Measurements from ENCODE around the gene PROM2.
"Not testable (repeated sequence)": the region's sequence is repeated elsewhere in the genome, so short reads cannot be mapped to it uniquely, and the experiment has no call there.

PROM2 gene, protein sequence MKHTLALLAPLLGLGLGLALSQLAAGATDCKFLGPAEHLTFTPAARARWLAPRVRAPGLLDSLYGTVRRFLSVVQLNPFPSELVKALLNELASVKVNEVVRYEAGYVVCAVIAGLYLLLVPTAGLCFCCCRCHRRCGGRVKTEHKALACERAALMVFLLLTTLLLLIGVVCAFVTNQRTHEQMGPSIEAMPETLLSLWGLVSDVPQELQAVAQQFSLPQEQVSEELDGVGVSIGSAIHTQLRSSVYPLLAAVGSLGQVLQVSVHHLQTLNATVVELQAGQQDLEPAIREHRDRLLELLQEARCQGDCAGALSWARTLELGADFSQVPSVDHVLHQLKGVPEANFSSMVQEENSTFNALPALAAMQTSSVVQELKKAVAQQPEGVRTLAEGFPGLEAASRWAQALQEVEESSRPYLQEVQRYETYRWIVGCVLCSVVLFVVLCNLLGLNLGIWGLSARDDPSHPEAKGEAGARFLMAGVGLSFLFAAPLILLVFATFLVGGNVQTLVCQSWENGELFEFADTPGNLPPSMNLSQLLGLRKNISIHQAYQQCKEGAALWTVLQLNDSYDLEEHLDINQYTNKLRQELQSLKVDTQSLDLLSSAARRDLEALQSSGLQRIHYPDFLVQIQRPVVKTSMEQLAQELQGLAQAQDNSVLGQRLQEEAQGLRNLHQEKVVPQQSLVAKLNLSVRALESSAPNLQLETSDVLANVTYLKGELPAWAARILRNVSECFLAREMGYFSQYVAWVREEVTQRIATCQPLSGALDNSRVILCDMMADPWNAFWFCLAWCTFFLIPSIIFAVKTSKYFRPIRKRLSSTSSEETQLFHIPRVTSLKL

DNA sequence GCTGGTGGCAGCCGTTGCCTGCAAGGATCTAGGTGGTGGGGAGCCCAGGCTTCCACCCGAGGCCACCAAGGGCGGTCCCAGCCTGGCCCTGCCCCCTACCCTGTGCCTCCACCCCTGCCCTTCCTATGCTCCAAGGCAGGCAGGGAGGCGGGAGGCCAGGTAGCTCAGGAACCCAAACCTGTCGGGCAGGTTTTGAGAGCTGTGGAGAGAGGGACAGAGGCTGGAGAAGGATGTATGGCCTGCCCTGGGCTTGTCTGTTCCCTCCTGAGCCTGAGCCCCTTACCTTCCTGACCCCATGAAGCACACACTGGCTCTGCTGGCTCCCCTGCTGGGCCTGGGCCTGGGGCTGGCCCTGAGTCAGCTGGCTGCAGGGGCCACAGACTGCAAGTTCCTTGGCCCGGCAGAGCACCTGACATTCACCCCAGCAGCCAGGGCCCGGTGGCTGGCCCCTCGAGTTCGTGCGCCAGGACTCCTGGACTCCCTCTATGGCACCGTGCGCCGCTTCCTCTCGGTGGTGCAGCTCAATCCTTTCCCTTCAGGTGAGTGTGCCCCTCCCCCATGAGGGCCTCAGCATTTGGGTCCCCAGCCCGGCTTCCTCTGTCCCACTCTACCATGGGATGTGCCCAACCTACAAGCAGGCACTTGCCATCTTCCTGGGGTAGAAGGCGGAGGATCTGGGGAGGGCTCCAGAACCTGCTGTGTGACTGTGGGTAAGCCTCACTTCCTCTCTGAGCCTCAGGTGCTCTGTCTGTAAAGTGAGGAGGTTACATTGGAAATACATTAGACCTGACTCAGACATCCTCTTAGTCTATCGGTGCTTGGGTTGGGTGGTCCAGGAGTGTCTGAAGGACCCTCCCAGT lies at the start of gene PROM2:
Gene PROM2, plus strand, starts transcription at position 159 of the 860 bp plus-strand sequence. Its CDS starts 137 bp downstream, at position 296.
- DNase-seq, result peak; percentile 38

DNA sequence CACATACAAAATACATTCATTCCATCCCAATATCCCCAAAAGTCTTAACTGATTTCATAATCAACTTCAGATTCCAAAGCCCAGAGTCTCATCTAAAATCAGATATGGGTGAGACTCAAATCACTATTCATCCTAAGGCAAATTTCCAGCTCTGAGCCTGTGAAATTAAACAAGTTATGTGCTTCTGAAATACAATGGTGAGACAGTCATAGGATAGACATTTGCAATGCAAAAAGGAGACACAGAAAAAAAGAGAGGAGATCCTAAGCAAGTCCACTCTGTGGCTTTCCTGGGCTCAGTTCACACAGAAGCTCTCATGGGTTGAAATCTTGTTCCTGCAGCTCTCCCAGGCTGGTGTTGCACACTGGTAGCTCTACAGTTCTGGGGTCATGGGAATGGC lies 48.6 kb upstream of the PROM2 start:
- DNase-seq, result no peak

DNA sequence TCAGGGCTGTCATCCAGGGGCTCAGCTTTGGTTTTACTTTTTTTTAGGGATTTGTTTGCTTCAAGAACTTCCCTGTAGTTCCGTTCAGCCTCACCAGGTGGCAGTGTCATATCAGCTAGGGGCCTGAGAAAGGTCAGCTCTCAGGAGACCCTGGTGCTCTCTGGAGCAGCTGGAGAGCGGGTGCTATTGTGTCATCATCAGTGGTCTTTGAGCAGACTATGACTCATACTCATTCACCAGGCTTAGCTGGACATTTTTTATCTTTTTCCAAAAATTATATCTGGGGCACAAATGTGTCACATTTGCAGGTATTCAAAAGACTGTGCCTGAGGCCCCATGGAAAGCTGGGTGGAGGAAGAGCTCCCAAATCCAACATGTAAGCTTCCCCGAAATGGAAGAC lies 42.5 kb upstream of the PROM2 start:
- DNase-seq, result peak; percentile 59

DNA sequence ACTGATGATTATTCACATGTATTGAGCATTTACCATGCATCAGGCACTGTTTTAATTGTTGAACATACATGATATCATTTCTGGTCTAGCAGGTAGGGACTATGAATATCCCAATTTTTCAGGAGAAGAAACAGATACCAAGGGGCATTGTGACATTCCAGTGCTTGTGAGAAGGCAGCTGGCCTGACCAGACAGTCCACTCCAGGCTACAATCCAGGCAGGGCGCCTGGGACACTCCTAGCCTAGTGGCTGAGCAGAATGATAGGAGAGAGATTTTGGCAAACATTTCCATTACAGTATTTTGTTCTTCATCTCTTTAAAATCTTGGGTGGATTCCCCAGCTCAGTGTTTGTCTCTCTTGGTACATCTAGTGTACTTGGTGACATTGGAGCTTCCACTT lies 42.0 kb upstream of the PROM2 start:
- DNase-seq, result no peak

DNA sequence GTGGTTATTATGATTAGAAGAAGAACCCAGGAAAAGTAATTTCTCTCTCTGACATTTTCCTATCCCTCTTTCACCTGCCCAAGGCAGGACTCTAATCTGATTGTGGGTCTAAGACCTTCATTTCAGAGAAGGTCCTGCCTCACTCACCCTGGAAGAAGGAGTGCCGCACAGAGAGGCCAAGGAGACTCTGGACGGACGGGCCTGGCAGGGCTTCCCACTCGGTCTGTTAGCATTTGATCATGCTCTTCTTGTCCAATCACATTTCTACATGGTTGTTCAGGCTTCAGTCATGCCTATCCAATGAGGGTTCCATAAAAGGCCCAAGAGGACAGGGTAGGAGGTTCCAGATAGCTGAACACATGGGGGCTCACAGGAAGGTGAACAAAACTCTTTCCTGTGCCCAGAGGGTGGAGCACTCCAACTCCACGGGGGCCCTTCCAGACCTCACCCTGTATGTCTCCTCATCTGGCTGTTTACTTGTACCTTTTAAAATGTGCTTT lies 39.9 kb upstream of the PROM2 start:
- no peak for DNase-seq

DNA sequence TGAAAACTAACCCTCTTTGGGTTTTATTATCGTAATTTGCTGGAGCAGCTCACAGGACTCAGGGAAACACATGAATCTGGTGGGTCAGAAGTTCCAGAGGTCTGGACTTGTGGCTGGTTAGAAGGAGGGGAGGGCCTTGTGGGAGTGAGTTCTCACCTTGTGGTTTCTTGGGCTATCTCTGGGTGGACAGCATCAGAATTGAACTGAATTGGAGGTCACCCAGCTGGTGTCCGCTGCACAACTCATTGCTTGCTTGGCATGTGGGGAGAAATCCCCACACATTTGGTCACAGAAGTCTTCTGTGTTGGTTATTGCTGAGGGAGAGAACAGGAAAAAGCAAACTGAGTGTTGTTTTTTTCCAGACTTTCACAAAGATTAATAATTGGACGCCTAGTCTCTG lies 39.4 kb upstream of the PROM2 start:
- no peak for DNase-seq

DNA sequence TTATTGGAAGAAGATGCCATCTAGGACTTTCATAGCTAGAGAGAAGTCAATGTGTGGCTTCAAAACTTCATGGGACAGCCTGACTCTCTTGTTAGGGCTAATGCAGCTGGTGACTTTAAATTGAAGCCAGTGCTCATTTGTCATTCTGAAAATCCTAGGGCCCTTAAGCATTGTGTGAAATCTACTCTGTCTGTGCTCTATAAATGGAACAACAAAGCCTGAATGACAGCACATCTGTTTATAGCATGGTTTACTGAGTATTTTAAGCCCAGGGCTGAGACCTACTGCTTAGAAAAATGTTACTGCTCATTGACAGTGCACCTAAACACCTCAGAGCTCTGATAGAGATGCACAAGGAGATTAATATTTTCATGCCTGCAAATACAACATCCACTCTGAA lies 36.1 kb upstream of the PROM2 start:
- no peak for DNase-seq

DNA sequence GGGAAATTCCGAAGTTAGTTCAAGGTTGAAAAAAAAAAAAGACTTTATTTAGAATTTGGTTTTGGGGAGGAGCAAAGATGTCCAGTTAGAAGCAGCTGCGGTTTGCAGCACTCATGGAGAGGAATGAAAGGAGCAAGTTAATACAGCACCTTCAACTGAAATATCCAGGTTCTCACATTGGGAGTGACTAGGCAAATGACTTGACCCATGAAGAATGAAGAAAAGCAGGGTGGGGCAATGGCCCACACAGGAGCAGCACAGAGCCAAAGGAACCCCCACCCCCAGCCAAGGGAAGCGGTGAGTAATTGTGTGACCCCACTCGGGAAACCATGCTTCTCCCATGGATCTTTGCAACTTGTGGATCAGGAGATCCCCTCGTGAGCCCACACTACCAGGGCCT lies 34.2 kb upstream of the PROM2 start:
- no peak for DNase-seq

DNA sequence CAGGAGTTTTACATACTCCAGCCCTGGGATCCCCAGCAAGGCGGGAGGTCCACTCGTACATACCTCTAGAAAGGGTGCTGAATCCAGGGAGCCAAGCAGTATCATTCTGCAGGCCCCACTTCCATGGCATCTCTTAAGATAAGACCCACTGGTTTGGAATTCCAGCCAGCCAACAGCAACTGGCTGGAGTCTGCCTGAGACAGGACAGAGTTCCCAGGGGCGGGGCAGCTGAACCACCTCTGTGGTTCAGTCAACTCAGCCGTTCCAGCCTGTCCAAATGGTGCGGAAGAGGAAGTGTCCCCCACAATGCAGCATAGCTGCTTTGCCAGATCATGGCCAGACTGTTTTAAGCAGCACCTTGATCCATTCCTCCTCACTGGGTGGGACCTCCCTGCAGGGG lies 33.7 kb upstream of the PROM2 start:
- no peak for DNase-seq

DNA sequence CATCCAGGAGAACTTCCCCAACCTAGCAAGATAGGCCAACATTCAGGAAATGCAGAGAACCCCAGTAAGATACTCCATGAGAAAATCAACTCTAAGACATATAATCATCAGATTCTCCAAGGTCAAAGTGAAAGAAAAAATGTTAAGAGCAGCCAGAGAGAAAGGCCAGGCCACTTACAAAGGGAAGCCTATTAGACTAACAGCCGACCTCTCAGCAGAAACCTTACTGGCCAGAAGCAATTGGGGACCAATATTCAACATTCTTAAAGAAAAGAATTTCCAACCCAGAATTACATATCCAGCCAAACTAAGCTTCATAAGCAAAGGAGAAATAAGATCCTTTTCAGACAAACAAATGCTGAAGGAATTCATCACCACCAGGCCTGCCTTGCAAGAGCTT lies 32.2 kb upstream of the PROM2 start:
- not testable (repeated sequence) for DNase-seq

DNA sequence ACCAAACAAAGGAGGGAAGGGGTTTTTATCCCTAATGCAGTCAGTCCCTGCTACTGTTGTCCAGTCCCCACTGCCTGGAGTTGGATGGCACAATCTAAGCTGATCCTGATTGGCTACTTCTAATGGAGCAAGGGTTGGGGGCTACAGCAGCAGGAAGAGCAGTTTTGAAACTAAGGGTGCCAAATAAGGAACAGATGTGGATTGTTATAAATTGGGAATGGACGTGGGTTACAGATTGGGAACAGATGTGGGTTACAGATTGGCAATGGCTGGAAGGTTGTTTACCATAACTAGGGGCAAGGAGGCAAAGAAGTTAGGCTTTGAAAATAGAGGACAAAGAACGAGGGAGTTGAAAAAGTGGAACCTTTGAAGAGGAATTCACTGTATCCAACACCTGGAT lies 16.0 kb upstream of the PROM2 start:
- no peak for DNase-seq

DNA sequence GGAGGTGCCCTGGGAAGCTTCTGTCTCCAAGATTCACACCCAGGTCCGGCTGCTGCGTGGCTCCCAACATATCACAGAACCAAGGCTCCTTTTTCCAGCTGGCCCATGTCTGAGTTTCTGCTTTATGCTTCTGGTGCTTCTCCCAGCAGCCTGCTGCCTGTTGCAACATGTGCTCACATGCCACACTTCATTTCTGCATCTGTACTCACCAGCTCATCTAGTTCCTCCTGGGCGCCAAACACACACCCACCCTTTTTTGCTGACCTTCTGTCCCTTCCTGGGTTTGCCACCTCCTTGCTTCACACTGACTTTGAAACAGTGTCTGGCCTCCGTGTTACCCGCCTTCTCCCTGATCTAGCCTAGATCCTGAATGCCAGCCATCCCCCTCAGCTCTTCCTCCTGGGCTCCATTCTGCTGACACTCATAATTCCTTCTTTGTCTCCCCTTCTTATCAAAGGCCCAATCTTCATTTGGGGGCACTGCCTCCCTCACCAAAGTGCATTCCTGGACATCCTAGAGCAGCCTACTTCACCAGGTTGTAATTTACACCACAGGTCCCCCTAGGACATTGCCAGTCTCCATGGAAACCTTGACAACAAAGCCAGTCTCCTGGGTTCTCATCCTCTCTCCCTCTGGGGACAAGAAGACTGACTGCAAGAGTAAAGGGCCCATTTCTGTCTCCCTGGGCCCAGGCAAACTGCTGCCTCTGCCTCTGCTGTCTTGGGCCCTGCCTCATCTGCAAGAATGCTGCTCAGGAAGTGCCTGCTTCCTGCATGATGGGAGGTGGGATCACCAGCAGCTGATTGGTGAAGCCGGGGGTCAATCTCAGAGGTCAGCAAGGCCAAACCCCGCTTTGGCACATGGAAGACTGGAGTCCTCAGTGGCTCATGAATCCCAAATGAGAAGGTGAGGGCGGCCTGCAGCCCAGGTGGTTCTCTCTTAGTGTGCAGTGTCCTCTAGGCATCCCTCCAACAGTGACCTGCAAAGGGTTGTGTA lies 13.9 kb upstream of the PROM2 start:
- DNase-seq, result no peak

DNA sequence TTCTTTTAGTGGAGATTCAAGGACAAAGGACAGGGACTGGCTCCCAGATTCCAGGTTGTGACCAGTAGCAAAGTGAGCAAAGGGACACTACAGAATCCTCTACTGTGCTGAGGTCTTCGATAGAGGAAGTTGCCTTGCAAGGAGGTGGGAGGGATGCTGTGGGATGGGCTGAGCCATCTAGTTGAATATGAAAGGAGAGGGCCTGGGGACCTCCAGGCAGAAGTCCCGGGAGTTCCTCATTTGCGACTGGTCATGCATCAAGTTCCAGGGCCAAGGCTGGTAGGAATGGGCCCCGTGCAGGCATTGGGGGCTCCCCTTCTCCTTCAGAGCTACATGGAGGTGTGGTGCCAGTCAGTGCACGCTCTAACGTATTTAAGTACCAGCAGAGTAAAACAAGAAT lies 12.6 kb upstream of the PROM2 start:
- DNase-seq, result no peak

DNA sequence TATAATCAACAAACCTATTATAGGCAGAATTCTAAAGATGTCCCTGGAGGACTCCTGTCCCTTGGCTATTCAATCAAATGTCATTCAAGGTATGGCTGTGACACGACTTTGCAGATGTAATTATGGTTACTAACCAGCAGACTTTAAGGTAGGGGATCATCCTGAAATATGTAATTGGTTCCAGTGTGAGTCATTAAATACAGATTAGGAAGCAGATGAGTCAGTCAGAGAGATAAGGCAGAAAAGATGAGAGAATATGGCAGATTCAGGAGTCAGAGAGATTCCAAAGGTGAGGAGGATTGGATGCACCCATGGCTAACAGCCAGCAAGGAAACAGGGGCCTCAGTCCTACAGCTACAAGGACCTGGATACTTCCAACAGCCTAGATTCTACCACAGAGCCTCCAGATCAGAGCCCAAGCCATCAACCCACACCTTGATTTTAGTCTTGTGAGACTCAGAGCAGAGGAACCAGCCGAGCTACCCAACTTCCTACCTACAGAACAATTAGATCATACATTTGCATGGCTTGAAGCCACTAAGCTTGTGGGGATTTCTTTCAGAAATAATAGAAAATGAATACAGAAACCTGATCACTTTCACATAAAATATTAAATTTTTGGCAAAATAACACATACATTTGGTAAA lies 11.2 kb upstream of the PROM2 start:
- no peak for DNase-seq

DNA sequence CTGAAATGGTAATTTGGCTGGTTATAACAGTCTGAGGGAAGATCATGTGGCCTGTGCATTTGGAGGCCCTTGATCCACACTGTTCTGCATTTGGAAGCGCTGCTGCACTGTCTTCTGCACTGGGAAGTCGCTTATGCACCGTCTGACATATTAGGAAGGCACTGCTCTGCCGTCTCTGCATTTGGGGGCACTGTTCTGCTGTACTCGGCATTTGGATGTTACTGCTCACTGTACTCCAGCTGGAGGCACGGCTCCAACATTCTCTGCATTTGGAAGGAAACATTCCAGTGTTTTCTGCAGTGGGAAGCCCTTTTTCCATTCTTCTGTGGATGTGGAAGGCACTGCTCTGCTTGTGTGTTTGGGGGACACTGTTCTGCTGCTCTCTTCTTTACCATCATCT lies 9.6 kb upstream of the PROM2 start:
- DNase-seq, result no peak

DNA sequence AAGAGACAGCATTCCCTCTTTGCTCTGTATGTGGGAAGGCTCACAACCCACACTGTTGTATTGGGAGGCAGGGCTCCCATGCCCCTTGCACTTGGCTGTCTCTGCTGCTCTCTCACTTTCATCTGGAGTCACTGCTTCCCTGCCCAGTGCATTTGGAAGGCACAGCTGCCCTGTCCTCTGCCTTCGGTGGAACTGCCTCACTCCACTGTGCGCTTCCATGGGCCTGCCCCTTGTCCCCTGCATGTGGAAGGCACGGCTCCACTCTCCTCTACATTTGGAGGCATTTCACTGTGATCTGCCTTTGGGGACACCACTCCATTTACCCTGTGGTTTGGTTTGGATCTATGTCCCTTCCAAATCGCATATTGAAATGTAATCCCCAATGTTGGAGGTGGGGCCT lies 9.1 kb upstream of the PROM2 start:
- DNase-seq, result no peak

DNA sequence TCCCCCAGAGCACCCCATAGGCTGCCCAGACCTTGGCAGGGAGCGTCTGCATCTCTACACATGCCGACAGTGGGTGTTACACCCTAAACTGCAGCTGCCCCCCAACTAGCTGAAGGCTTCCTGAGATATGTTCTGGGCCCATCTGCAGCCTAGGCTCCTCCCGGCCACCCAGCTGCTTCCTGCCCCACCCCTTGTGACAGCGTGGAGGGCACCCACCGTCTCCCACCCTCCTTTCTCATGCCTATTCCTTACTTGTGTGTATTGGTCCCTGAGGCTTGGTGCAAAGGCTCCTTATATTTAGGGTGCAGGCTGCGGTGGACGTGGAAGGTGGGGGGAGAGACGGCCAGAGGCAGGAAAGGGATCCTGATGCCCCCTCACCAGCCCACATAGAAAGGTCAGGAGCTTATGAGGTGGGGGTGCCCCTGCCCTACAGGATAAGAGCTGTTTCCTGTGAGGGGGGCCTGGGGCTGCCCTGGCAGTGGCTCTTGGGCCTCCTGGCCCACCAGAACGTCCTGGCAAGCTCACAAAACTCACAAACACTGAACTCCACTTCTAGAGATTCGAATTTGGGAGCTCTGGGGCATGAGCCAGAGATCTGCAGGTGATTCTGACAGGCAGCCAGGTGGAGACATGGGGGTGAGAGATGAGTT lies 7.3 kb upstream of the PROM2 start:
- no peak for DNase-seq

DNA sequence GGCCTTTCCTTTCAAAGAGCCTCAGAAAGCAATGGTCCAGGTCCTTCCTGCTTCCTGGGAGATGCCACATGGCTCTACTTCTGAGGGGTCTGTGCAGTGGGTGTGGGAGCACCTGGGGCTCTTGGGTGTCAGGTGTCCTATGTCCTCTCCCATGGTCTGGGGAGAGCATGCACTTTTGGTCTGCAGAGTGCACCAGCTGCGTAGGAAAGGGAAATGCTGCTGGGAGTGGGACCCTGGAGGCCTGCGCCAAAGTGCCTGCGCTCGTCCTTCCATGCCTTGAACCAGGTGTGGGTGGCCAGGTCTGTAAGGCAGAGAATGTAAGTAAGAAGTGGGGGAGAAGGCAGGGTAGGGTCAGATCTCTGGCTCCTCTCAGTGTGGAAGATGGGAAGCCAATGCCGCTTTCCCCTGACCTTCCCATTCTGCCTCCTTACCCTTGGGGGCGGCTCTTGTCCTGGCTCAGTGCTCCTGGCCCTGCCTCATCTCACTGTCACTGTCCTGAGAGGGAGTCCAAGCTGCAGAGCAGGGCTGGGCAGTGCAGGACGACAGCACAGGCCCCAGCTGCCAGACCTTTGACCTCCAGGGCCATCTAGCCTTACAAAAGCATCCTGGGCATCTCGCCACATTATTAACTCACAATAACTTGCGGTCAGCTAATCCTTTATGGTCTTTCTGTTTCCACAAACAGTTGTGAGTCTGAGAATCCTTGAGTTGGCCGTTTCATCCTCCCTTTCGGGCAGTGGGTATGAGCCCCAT lies 6.6 kb upstream of the PROM2 start:
- no peak for DNase-seq

DNA sequence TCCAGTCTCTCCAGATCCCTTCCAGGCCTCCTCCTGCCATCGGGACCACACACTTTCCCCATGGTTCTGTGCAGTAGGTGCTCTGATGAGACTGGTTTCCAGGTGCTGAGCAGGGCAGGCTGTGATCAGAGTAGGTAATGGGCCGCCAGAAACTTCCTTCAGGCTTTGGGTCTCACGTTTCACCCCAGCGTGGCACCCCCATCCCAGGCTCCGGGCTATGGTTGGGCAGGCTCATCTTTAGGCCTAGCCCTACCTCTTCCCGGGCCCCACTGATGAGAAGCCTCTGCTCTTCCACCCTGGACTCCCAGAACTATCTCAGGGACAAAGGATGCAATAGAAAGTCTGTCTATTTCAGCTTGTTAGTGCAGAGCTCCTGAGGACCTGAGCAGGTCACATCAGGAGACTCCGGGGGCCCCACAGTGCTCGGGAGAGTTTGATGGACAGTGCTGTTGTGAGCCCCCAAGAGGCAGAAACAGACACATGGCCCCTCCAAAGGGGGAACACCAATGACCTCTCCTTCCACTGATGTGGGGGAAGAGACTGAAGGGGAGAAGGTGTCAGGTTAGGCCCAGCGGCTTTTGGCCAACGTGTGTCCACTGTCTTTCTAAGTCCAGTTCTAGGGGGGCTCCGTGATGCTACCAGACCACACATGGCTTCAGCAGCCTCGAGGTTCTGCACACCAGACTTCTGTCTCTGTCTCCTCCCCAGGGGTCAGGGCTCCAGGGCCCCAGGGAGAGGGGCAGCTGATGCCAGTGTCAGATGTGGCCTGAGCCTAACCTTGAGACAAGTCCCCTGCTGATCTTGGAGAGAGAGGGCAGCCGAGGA lies 5.8 kb upstream of the PROM2 start:
- DNase-seq, result no peak
